GM19035 (cell line): ENCODE measurements around the gene KLHL18.
A peak's percentile ranks its signal among the peaks of the same experiment; 100 is the strongest.
"Not testable (repeated sequence)": the region's sequence is repeated elsewhere in the genome, so short reads cannot be mapped to it uniquely, and the experiment has no call there.

Experiments
- ATAC-seq: cut with Tn5 transposase; IDR thresholded peaks from one replicate; pipeline ENCODE4 v1.9.1; 2021; ENCODE audit not compliant: unreplicated experiment

Gene KLHL18

DNA sequence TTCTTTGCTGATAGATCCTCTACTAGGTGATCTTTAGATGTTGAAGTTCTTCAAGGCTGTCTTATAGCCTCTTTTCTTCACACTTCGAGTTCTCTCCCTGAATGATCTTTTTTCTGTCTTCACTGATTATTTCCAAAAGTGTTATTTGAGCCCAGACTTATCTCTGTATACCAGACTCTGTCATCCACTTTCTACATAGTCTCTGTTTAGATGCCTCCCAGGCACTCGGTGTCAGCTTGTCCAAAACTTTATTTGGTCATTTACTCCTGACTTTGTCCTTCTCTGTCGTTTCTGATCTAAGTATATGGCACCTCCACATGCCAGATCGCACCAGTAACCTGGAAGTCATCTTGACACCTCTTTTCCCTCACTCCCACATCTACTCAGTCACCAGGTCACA is 27.6 kb downstream of the KLHL18 start:
- ATAC-seq = no peak

- no peak for ATAC-seq
Observed at GRCh38 chr3:47313341-47314055, 30.8 kb downstream of the KLHL18 start.

DNA sequence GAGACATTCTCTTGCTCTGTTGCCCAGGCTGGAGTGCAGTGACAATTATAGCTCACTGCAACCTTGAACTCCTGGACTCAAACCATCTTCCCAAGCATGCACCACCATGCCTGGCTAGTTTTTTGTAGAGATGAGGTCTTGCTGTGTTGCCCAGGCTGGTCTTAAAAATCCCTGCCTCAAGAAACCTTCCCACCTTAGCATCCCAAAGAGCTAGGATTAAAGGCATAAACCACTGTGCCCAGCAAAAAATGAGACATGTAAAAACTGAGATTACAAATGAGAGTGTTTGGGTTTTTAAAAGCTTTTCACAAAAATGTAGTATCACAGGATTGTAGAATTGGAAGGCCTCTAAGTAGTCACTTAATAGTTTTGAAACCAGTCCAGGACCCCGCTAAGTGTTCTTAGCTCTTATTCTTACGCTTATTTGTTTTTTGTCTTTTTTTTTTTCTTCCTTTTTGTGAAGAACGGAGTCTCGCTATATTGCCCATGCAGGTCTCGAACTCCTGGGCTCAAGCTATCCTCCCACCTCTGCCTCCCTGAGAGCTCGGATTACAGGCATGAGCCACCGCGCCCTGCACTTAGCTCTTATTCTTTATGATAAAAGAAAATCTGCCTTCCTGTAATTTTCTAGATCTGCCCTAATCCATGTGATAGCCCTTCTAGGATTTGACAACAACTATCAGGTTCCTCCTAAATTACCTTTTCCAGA is 31.5 kb downstream of the KLHL18 start:
- no peak for ATAC-seq

GRCh38 chr3:47315069-47315647 is 32.4 kb downstream of the KLHL18 start:
- ATAC-seq = no peak

DNA sequence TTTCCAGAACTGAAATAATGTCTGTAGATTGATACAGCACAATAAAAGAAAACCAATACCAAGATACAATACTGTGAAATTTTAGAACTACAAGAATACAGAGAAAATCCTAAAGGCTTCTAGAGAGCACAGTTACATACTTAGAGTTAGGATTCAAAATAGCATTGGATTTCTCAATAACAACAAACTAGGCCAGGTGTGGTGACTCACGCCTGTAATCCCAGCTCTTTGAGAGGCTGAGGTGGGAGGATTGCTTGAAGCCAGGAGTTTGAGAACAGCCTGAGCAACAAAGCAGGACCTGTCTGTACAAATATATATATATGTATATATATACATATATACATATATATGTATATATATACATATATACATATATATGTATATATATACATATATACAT is 33.4 kb downstream of the KLHL18 start:
- ATAC-seq = not testable (repeated sequence)

DNA sequence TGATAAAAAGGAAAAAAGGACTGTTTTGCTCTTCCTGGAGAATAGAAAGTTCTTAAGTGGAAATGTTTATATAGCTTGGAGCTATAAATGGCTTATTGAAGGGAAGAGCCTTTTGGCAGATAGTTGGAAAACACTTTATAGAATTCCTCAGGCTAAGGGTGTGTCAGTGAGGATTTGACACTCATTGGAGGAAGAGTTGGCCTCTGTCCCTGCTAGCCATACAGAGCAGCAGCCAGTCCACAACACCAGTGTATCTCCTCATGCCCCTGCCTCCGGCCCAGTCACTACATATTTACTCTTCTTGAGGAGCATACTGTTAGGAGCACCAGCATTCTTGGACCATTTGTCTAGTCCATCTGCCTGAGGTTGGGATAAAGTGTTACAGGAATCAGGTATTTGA is 36.2 kb downstream of the KLHL18 start:
- ATAC-seq = no peak

DNA sequence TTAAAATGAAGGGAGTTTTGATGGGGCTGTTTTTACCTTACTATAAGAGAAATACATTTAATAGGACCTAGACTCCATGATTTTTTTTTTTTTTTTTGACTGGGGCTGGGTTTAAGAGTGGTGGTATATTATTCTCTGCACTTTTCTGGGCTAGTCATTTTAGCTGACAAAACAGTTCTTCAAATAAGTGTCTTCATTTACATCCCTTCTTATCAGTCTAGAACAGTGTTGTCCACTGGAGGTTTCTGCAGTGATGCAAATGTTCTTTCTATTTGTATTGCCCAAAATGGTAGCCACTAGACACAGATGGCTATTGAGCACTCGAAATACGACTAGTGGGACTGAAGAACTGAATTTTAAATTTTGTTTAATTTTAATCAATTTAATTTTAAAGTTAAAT is 37.2 kb downstream of the KLHL18 start:
- ATAC-seq = no peak

GRCh38 chr3:47323431-47324277 is 40.9 kb downstream of the KLHL18 start:
- no peak for ATAC-seq

GRCh38 chr3:47324278-47324865 is 41.6 kb downstream of the KLHL18 start:
- ATAC-seq = no peak

- no peak for ATAC-seq
Observed at GRCh38 chr3:47333907-47334306, 51.2 kb downstream of the KLHL18 start.

GRCh38 chr3:47337656-47338055 is 54.9 kb downstream of the KLHL18 start:
- no peak for ATAC-seq

- ATAC-seq = no peak
Observed at GRCh38 chr3:47339951-47340350, 57.2 kb downstream of the KLHL18 start.

GRCh38 chr3:47340866-47341265 is 58.1 kb downstream of the KLHL18 start:
- no peak for ATAC-seq

- ATAC-seq = no peak
Observed at GRCh38 chr3:47342151-47342550, 59.4 kb downstream of the KLHL18 start.

DNA sequence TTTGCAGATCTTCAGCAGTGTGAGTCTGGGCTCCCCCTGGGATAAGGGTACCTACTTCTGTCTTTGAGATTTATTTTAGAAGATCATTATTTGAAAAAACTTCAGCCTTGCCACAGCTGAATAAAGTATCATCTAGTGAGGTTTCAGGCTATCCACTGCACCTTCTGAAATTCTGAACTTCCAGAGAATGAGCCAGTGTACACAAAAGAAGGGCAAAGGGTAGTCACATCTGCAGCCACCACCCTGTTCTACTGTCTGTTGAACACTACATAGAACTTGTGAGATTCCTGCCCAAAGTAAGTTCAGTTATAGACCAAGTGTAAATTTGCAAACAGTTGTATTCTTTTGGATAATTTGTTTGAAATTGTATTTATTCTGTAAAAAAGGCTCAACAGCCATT is 60.1 kb downstream of the KLHL18 start:
- no peak for ATAC-seq

DNA sequence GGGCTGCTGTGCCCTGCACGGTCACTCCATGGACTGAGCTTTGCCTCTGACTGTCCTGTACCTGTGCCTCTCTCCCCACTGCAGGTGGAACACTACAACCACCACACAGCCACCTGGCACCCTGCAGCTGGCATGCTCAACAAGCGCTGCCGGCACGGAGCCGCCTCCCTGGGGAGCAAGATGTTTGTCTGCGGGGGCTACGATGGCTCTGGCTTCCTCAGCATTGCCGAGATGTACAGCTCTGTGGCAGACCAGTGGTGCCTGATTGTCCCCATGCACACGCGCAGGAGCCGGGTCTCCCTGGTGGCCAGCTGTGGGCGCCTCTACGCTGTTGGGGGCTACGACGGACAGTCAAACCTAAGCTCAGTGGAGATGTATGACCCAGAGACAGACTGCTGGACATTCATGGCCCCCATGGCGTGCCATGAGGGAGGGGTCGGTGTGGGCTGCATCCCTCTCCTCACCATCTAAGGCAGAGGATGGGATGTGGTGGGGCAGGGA is 60.8 kb downstream of the KLHL18 start:
- ATAC-seq = no peak

DNA sequence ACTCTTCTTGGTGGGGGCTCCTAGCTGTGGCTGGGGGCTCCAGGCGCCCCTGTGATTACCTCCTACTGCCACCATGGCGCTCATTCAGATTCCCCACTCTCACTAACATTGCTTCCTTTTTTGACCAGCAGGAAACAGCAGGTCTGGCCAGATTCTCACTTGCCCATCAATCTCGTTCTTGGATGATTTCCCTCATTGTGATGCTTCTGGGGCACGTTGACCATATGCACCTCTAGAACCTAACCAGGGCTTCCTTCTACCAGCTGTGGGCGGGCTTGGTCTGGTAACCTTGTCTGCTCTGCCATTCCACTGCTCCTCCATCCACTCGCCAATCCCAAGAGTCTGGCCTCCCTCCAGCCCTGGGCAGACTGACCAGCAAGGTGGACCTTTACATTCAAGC is 62.2 kb downstream of the KLHL18 start:
- ATAC-seq = no peak

DNA sequence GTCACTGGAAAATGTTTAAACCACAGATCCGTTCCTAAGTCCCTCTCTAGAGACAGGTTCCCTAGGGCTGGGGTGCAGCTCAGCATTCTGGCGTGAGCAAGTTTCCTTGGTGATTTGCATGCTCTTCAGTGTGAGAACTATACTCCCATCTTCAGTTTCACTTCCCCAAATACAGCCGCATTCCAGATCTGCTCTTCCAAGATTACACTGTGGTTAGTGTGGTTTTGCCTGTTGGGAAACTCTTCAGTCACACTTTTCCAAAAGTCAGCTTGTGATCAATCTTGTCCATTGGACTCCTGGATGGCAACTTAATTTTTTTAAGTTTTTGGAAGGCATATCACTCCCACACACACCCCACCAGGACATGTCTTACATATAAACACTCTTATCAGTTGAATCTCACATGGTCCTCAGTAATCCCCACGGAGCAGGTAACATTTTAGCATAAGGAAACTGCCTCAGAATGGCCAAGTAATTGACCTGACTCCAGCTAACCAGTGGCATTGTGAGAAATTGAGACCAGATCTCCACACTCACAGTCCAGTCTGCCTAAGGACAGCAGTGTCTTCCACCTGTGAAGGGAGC is 64.6 kb downstream of the KLHL18 start:
- peak; percentile 63 for ATAC-seq

DNA sequence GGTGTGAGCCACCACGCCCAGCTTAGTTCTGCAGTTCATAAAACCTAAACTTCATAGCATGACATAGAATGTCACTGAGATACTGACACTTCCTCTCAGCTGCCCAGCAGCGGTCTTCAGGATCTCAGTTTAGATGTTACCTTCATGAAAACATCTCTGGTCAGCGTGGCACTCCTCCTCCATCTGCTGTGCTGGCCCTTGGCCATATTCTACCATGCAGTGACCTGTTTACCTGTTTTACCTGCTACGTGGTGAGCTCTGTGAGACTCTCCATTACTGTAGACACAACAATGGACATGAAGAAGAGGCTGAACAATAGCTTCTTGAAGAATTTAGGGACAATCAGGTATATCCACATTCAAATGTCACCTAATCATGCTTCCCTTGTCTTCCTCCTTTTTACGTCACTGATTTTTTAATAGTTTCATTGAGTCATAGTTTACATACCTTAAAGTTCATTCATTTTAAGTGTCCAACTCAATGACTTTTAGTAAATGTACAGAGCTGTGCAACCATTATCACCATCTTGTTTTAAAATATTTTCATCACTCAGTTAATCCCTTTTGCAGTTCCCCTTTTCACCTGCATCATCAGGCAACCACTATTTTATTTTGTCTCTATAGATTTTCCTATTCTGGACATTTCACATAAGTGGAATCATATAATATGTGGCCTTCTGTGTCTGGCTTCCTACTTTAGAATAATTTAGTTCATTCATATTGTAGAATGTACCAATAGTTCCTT is 65.8 kb downstream of the KLHL18 start:
- no peak for ATAC-seq

DNA sequence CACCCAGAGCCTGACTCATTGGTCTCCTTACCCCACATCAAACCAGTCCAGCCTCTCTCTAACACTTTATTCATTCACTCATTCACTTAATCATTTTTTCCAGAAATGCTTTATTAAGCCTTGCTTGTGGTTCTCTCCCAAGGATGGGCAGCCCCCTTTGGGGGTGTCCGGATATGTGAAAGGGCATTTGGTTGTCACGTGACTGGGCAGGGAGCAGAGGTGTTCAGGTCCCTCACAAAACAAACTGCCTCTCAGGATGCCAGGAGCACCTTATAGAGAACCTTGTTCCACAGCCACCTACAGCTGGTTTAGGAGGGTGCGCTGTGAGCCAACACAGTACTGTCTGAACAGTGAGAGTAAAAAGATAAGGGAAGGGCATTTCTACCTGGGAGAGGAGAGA is 72.3 kb downstream of the KLHL18 start:
- ATAC-seq = no peak
